ENCODE data around the gene BEND5.

Gene BEND5

GRCh38 chr1:48776393-48777218 lies at the start of gene BEND5:
Gene BEND5 (minus strand): TSS chr1:48776891. CDS start chr1:48776831, 60 bp downstream.
- Histone ChIP-seq H3K27me3 (no peaks in the 10 kb centered on the region), H3K36me3 (peaks cover 33% of the 10 kb centered on the region), H3K27ac (peak within 1 kb of the TSS; percentile 83), H3K4me1 (peaks cover 66% of the 10 kb centered on the region), H3K9ac (peak within 1 kb of the TSS; percentile 89), H4K20me1 (peaks cover 45% of the 10 kb centered on the region), H3K4me2 (peak within 1 kb of the TSS; percentile 90), H3K9me3 (no peaks in the 10 kb centered on the region), H3K4me3 (peak within 1 kb of the TSS; percentile 77)
- no peak for TF ChIP-seq Cebpa-rat (IDR thresholded peaks at IDR 0.05)

GRCh38 chr1:48823168-48823567 lies 46.5 kb upstream of the BEND5 start:
- H3K4me2 ChIP-seq = no peak overlapping the region
- H3K27ac ChIP-seq = no peak overlapping the region
- H3K4me1 ChIP-seq = no peaks in the 10 kb centered on the region
- TF ChIP-seq Cebpa-rat (IDR thresholded peaks at IDR 0.05) = no peak
- no peaks in the 10 kb centered on the region for H3K9me3 ChIP-seq
- no peak overlapping the region for H3K4me3 ChIP-seq
- no peaks in the 10 kb centered on the region for H3K36me3 ChIP-seq
- H3K9ac ChIP-seq = no peak overlapping the region
- H4K20me1 ChIP-seq = no peaks in the 10 kb centered on the region
- no peaks in the 10 kb centered on the region for H3K27me3 ChIP-seq

- Histone ChIP-seq H3K27me3 (no peaks in the 10 kb centered on the region), H3K27ac (no peak overlapping the region), H4K20me1 (no peaks in the 10 kb centered on the region), H3K4me3 (no peak overlapping the region), H3K4me1 (no peaks in the 10 kb centered on the region), H3K9me3 (no peaks in the 10 kb centered on the region), H3K4me2 (no peak overlapping the region), H3K9ac (no peak overlapping the region), H3K36me3 (no peaks in the 10 kb centered on the region)
- TF ChIP-seq Cebpa-rat (IDR thresholded peaks at IDR 0.05) = no peak
Measured at GRCh38 chr1:48820491-48820890, 43.8 kb upstream of the BEND5 start.

GRCh38 chr1:48817505-48818114 lies 40.9 kb upstream of the BEND5 start:
- Histone ChIP-seq H3K27ac (no peak overlapping the region), H3K36me3 (no peaks in the 10 kb centered on the region), H3K9me3 (no peaks in the 10 kb centered on the region), H4K20me1 (no peaks in the 10 kb centered on the region), H3K9ac (no peak overlapping the region), H3K4me2 (no peak overlapping the region), H3K27me3 (no peaks in the 10 kb centered on the region), H3K4me3 (no peak overlapping the region), H3K4me1 (no peaks in the 10 kb centered on the region)
- no peak for TF ChIP-seq Cebpa-rat (IDR thresholded peaks at IDR 0.05)

GRCh38 chr1:48810740-48811139 lies 34.0 kb upstream of the BEND5 start:
- TF ChIP-seq Cebpa-rat (IDR thresholded peaks at IDR 0.05) = no peak
- Histone ChIP-seq H3K9me3 (no peaks in the 10 kb centered on the region), H3K27ac (no peak overlapping the region), H4K20me1 (no peaks in the 10 kb centered on the region), H3K36me3 (no peaks in the 10 kb centered on the region), H3K4me1 (peaks cover 43% of the 10 kb centered on the region), H3K27me3 (no peaks in the 10 kb centered on the region), H3K9ac (no peak overlapping the region), H3K4me2 (peak overlapping the region; percentile 9; the same call in 1 of the 2 replicates), H3K4me3 (no peak overlapping the region)

- no peaks in the 10 kb centered on the region for H3K27me3 ChIP-seq
- H3K4me2 ChIP-seq = peak overlapping the region; percentile 56
- no peaks in the 10 kb centered on the region for H3K9me3 ChIP-seq
- TF ChIP-seq Cebpa-rat (IDR thresholded peaks at IDR 0.05) = no peak
- H3K27ac ChIP-seq = peak overlapping the region; percentile 50; the same call in 1 of the 2 replicates
- peaks cover 46% of the 10 kb centered on the region for H3K4me1 ChIP-seq
- no peaks in the 10 kb centered on the region for H4K20me1 ChIP-seq
- H3K4me3 ChIP-seq = no peak overlapping the region
- H3K9ac ChIP-seq = no peak overlapping the region
- no peaks in the 10 kb centered on the region for H3K36me3 ChIP-seq
Measured at GRCh38 chr1:48808496-48808895, 31.8 kb upstream of the BEND5 start.

GRCh38 chr1:48807554-48808260 lies 31.0 kb upstream of the BEND5 start:
- Histone ChIP-seq H3K27me3 (no peaks in the 10 kb centered on the region), H3K36me3 (no peaks in the 10 kb centered on the region), H3K4me2 (peak overlapping the region; percentile 56), H3K4me3 (no peak overlapping the region), H3K9ac (no peak overlapping the region), H3K27ac (0 out of 2 replicates have a peak overlapping the region, but pooled peaks have one; percentile 50), H4K20me1 (no peaks in the 10 kb centered on the region), H3K4me1 (peaks cover 50% of the 10 kb centered on the region), H3K9me3 (no peaks in the 10 kb centered on the region)
- no peak for TF ChIP-seq Cebpa-rat (IDR thresholded peaks at IDR 0.05)

GRCh38 chr1:48803474-48803873 lies 26.8 kb upstream of the BEND5 start:
- no peaks in the 10 kb centered on the region for H3K27me3 ChIP-seq
- H3K9me3 ChIP-seq = peaks cover 19% of the 10 kb centered on the region
- H4K20me1 ChIP-seq = no peaks in the 10 kb centered on the region
- peaks cover 54% of the 10 kb centered on the region for H3K4me1 ChIP-seq
- 0 out of 2 replicates have a peak overlapping the region, but pooled peaks have one; percentile 0 for H3K27ac ChIP-seq
- H3K4me3 ChIP-seq = no peak overlapping the region
- no peak for TF ChIP-seq Cebpa-rat (IDR thresholded peaks at IDR 0.05)
- no peaks in the 10 kb centered on the region for H3K36me3 ChIP-seq
- no peak overlapping the region for H3K4me2 ChIP-seq
- no peak overlapping the region for H3K9ac ChIP-seq

GRCh38 chr1:48794816-48795215 lies 18.1 kb upstream of the BEND5 start:
- H3K9me3 ChIP-seq = peaks cover 14% of the 10 kb centered on the region
- peak overlapping the region; percentile 61; the same call in 1 of the 2 replicates for H3K9ac ChIP-seq
- H3K27me3 ChIP-seq = no peaks in the 10 kb centered on the region
- no peaks in the 10 kb centered on the region for H4K20me1 ChIP-seq
- H3K27ac ChIP-seq = peak overlapping the region; percentile 91
- H3K36me3 ChIP-seq = no peaks in the 10 kb centered on the region
- H3K4me3 ChIP-seq = no peak overlapping the region
- H3K4me1 ChIP-seq = peaks cover 73% of the 10 kb centered on the region
- H3K4me2 ChIP-seq = peak overlapping the region; percentile 75
- TF ChIP-seq Cebpa-rat (IDR thresholded peaks at IDR 0.05) = no peak
